ENCODE results near the gene ZMYM1. TPM values are rescaled to one million over a fixed set of nuclear protein-coding genes. Genes with fewer than 3 reads are reported as not detected.

Gene ZMYM1
- total RNA-seq, 1 experiment from 2014 or later: 29.4 TPM

GRCh38 chr1:35126546-35126945, 47.4 kb downstream of the ZMYM1 start:
- Histone ChIP-seq H3K27me3 (ENCODE audit: insufficient read depth, low read length) (no peaks in the 10 kb centered on the region), H3K79me1 (ENCODE audit: insufficient read depth, low read depth, low read length, poor library complexity, severe bottlenecking) (no peaks in the 10 kb centered on the region), H4K91ac (ENCODE audit: insufficient read length, low read depth, low read length) (no peak overlapping the region), H3K23ac (ENCODE audit: insufficient read length, low read depth, low read length) (no peak overlapping the region), H3K4ac (ENCODE audit: low read depth, low read length) (no peak overlapping the region), H4K8ac (replicated peaks; ENCODE audit: insufficient read length, low read depth, low read length) (no peak overlapping the region), H3K79me2 (ENCODE audit: insufficient read depth, low read length) (no peaks in the 10 kb centered on the region), H2AFZ (ENCODE audit: low read length) (no peak overlapping the region), H2BK5ac (ENCODE audit: insufficient read length, low read length) (no peak overlapping the region), H3K27ac (ENCODE audit: insufficient read length, low read depth, low read length) (no peak overlapping the region), H3K9me3 (ENCODE audit: control insufficient read depth, low read depth, low read length) (no peaks in the 10 kb centered on the region), H2BK12ac (ENCODE audit: insufficient read length, low read depth, low read length) (no peak overlapping the region), H3T11ph (ENCODE audit: low read length) (no peak overlapping the region), H3K14ac (ENCODE audit: insufficient read depth, low read length) (no peak overlapping the region), H4K20me1 (ENCODE audit: control insufficient read depth, insufficient read depth, insufficient read length) (no peaks in the 10 kb centered on the region), H3K9ac (ENCODE audit: extremely low read depth, insufficient read length, low read length) (no peak overlapping the region), H2BK120ac (ENCODE audit: low read depth, low read length, poor library complexity, severe bottlenecking) (no peak overlapping the region), H2BK15ac (ENCODE audit: low read depth, low read length) (no peak overlapping the region), H3K23me2 (ENCODE audit: insufficient read length, low read depth, low read length, poor library complexity, severe bottlenecking) (no peaks in the 10 kb centered on the region), H3K4me2 (ENCODE audit: insufficient read depth, insufficient read length, low read length) (no peak overlapping the region), H2BK20ac (ENCODE audit: low read depth, low read length, poor library complexity, severe bottlenecking) (no peak overlapping the region), H2AK5ac (ENCODE audit: insufficient read length, low read length) (no peak overlapping the region), H3K56ac (ENCODE audit: insufficient read length, low read depth, low read length) (no peak overlapping the region), H3K18ac (ENCODE audit: insufficient read length, low read depth, low read length) (no peak overlapping the region), H4K5ac (ENCODE audit: insufficient read length, low read depth, low read length) (no peak overlapping the region), H3K4me1 (ENCODE audit: insufficient read depth, low read length) (no peaks in the 10 kb centered on the region)
- no peak for DNase-seq
- H3K9me3 Mint-ChIP-seq: peaks cover 27 to 29% of the 10 kb centered on the region in 2 experiments
- TF ChIP-seq CTCF (conservative IDR thresholded peaks at IDR 0.05): no peak
- WGBS (ENCODE audit: extremely low coverage, insufficient read length, low lambda C conversion rate): no CpG with 5 or more reads among the region's 1 CpG
- H3K4me3 Mint-ChIP-seq: no peak overlapping the region
- no peaks in the 10 kb centered on the region for H3K4me1 Mint-ChIP-seq
- no peaks in the 10 kb centered on the region for H3K27me3 Mint-ChIP-seq (ENCODE audit: low read depth)
- H3K36me3 Mint-ChIP-seq (ENCODE audit: insufficient read depth in 1 of 3, low read depth in 3 of 3): peaks cover 0 to 2% (median 0%) of the 10 kb centered on the region in 3 experiments; a peak in 3 of 7 replicates
- H3K27ac Mint-ChIP-seq: no peak overlapping the region
